ENCODE measurements around the gene GLS2.

DNA sequence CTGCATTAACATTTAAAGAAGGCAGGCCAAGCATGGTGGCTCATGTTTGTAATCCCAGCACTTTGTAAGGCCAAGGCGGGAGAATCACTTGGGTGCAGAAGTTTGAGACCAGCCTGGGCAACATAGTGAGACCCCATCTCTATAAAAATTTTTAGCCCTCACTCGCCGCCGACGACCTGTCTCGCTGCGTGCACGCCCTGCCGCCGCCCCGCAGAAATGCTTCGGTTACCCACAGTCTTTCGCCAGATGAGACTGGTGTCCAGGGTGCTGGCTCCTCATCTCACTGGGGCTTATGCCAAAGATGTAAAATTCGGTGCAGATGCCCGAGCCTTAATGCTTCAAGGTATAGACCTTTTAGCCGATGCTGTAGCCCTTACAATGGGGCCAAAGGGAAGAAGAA, 22.8 kb upstream of the GLS2 start:
- TF ChIP-seq POLR2AphosphoS5 (IDR thresholded peaks at IDR 0.05; ENCODE audit: low read depth, low read length) (no peak), REST (IDR thresholded peaks at IDR 0.05; ENCODE audit: insufficient read depth in 1 of 2, low read depth in 2 of 2, low read length in 2 of 2) (no peak), TAF1 (IDR thresholded peaks at IDR 0.05; ENCODE audit: borderline replicate concordance, insufficient read depth, low read length) (no peak), SIN3A (IDR thresholded peaks at IDR 0.05; ENCODE audit: borderline replicate concordance, insufficient read depth, low read length) (no peak)

All from PFSK-1 (cell line).